GM23338 (cell line): ENCODE data around the gene MELTF. TPM values are rescaled to one million over a fixed set of nuclear protein-coding genes. Genes with fewer than 3 reads are reported as not detected.

Experiments used
- ATAC-seq: fragments of 200-7000 bp; cut with Tn5 transposase; 3 replicates; pipeline ENCODE4 v1.9.1; 2020
- DNase-seq: peaks from one replicate; pipeline ENCODE4 v3.0.0-alpha.2; 2015; ENCODE audit warnings: low spot score
- H2AFZ ChIP-seq: fragments of 200-600 bp; sonication (generic); 2 replicates; pipeline ENCODE4 v1.8.0; 2016; ENCODE audit warnings: antibody characterized with exemption, mild to moderate bottlenecking, moderate library complexity
- H3F3A ChIP-seq: fragments of 200-600 bp; sonication (generic); replicated peaks from 2 replicates; pipeline ENCODE4 v1.8.0; 2017; ENCODE audit warnings: antibody characterized with exemption, mixed run types, low read depth
- H3K27ac ChIP-seq: fragments of 200-600 bp; sonication (generic); 2 replicates; pipeline ENCODE4 v1.6.1; 2016; ENCODE audit warnings: low read depth
- H3K27me3 ChIP-seq: fragments of 200-600 bp; sonication (generic); 2 replicates; pipeline ENCODE4 v1.8.0; 2016; ENCODE audit warnings: mild to moderate bottlenecking, mixed run types, moderate library complexity; ENCODE audit not compliant: insufficient read depth
- H3K36me3 ChIP-seq: fragments of 200-600 bp; sonication (generic); 2 replicates; pipeline ENCODE4 v1.8.0; 2016; ENCODE audit warnings: mild to moderate bottlenecking; ENCODE audit not compliant: insufficient read depth
- H3K4me1 ChIP-seq: fragments of 200-600 bp; sonication (generic); 2 replicates; pipeline ENCODE4 v1.8.0; 2016; ENCODE audit warnings: mild to moderate bottlenecking, moderate library complexity; ENCODE audit not compliant: insufficient read depth
- H3K4me2 ChIP-seq: fragments of 200-600 bp; sonication (generic); 2 replicates; pipeline ENCODE4 v1.7.1; 2017; ENCODE audit warnings: mixed run types
- H3K4me3 ChIP-seq: fragments of 200-600 bp; sonication (generic); 2 replicates; pipeline ENCODE4 v1.6.1; 2016; ENCODE audit warnings: mixed run types
- H3K79me2 ChIP-seq: fragments of 200-600 bp; sonication (generic); replicated peaks from 2 replicates; pipeline ENCODE4 v1.8.0; 2017; ENCODE audit warnings: mild to moderate bottlenecking; ENCODE audit not compliant: insufficient read depth
- H3K9me2 ChIP-seq: fragments of 200-600 bp; sonication (generic); 2 replicates; pipeline ENCODE4 v1.8.0; 2017; ENCODE audit not compliant: insufficient read depth
- H4K20me1 ChIP-seq: fragments of 200-600 bp; sonication (generic); replicated peaks from 2 replicates; pipeline ENCODE4 v1.8.0; 2017; ENCODE audit warnings: mild to moderate bottlenecking; ENCODE audit not compliant: insufficient read depth
- H3K27ac Mint-ChIP-seq: 2 replicates; pipeline ENCODE4 v1.8.0; 2020; ENCODE audit warnings: inconsistent platforms, mild to moderate bottlenecking, moderate library complexity, mixed read lengths
- H3K27me3 Mint-ChIP-seq: 3 replicates; pipeline ENCODE4 v1.8.0; 2022; ENCODE audit warnings: low read depth, mild to moderate bottlenecking, moderate library complexity, mixed read lengths, inconsistent platforms; ENCODE audit not compliant: insufficient read depth, poor library complexity
- H3K36me3 Mint-ChIP-seq: 3 replicates; pipeline ENCODE4 v1.8.0; 2021; ENCODE audit warnings: low read depth, mild to moderate bottlenecking, inconsistent platforms, moderate library complexity, mixed read lengths
- H3K4me1 Mint-ChIP-seq: 3 replicates; pipeline ENCODE4 v1.8.0; 2020; ENCODE audit warnings: mild to moderate bottlenecking, inconsistent platforms, mixed read lengths
- H3K4me3 Mint-ChIP-seq: 3 replicates; pipeline ENCODE4 v1.8.0; 2021; ENCODE audit warnings: moderate library complexity, mild to moderate bottlenecking, inconsistent platforms, mixed read lengths
- H3K9me3 Mint-ChIP-seq: 3 replicates; pipeline ENCODE4 v1.8.0; 2020; ENCODE audit warnings: moderate library complexity, mild to moderate bottlenecking, inconsistent platforms, mixed read lengths
- CREB1 ChIP-seq: fragments of 250-450 bp; sonication (Bioruptor Pico); IDR thresholded peaks from 2 replicates; pipeline ENCODE4 v1.5.0; 2020; ENCODE audit warnings: low read depth, mild to moderate bottlenecking, moderate library complexity
- CTCF ChIP-seq, 2 experiments: fragments of 200-600 bp in 1 of 2; sonication (generic) in 1 of 2; conservative IDR thresholded peaks; 2 replicates each; pipeline versions ENCODE4 v1.5.1 to v1.6.1; 2016 to 2017; ENCODE audit warnings: antibody characterized with exemption in 2 of 2, low read depth in 2 of 2, mild to moderate bottlenecking in 2 of 2, moderate library complexity in 1 of 2
- ETS1 ChIP-seq: IDR thresholded peaks from 2 replicates; pipeline ENCODE4 v1.6.1; 2016; ENCODE audit warnings: antibody characterized with exemption
- EZH2 ChIP-seq: fragments of 200-600 bp; sonication (generic); IDR thresholded peaks from one replicate; pipeline ENCODE4 v1.8.0; 2017; ENCODE audit warnings: antibody characterized with exemption, mild to moderate bottlenecking, low read depth; ENCODE audit not compliant: unreplicated experiment
- EZH2phosphoT487 ChIP-seq: fragments of 200-600 bp; sonication (generic); IDR thresholded peaks from one replicate; pipeline ENCODE4 v1.8.1; 2018; ENCODE audit warnings: antibody characterized with exemption; ENCODE audit not compliant: unreplicated experiment
- JUNB ChIP-seq: IDR thresholded peaks from one replicate; pipeline ENCODE4 v1.6.1; 2016; ENCODE audit warnings: antibody characterized with exemption; ENCODE audit not compliant: unreplicated experiment
- NANOG ChIP-seq: IDR thresholded peaks from 2 replicates; pipeline ENCODE4 v1.6.1; 2016; ENCODE audit warnings: antibody characterized with exemption, borderline replicate concordance
- POLR2AphosphoS5 ChIP-seq: IDR thresholded peaks from 2 replicates; pipeline ENCODE4 v1.6.1; 2016; ENCODE audit warnings: antibody characterized with exemption, low read depth
- STAT1 ChIP-seq: IDR thresholded peaks from one replicate; pipeline ENCODE4 v1.6.1; 2016; ENCODE audit warnings: antibody characterized with exemption; ENCODE audit not compliant: unreplicated experiment
- ZNF114 ChIP-seq: fragments of 250-450 bp; sonication (Bioruptor Pico); IDR thresholded peaks from 2 replicates; pipeline ENCODE4 v1.5.0; 2020; ENCODE audit warnings: mild to moderate bottlenecking, moderate library complexity
- ZNF331 ChIP-seq: fragments of 250-450 bp; sonication (Bioruptor Pico); IDR thresholded peaks from 2 replicates; pipeline ENCODE4 v1.5.0; 2020; ENCODE audit warnings: low read depth, mild to moderate bottlenecking, moderate library complexity
- polyA plus RNA-seq: library from polyadenylated mRNA; unstranded; fragments of >200 nt; fragmentation: Nextera tagmentation; extraction: Ambion mirVana; gene quantifications from 2 replicates; pipeline ENCODE4 v1.2.1, GENCODE V29; 2016
- total RNA-seq: library from RNA; depleted of rRNA; stranded (reverse); fragments of >200 nt; shearing (Covaris generic); gene quantifications from 2 replicates; pipeline ENCODE4 v1.2.3, GENCODE V29; 2014

MELTF gene
- total and polyA plus RNA-seq, 2 experiments from 2014 or later = 1.4 to 5.2 TPM

- TF ChIP-seq ZNF114 (CRISPR knock-in tag) = no peak
- TF ChIP-seq JUNB = no peak
These were observed 44.3 kb downstream of the MELTF start (continued) for GRCh38 chr3:196985298-196985697.

GRCh38 chr3:196983186-196983585 is 46.4 kb downstream of the MELTF start:
- Histone ChIP-seq H2AFZ (no peak overlapping the region), H3K79me2 (no peaks in the 10 kb centered on the region), H3K36me3 (no peaks in the 10 kb centered on the region), H3K4me1 (no peaks in the 10 kb centered on the region), H3K9me2 (no peaks in the 10 kb centered on the region), H3K4me2 (no peak overlapping the region), H3K4me3 (no peak overlapping the region), H3K27ac (no peak overlapping the region), H4K20me1 (no peaks in the 10 kb centered on the region), H3K27me3 (no peaks in the 10 kb centered on the region), H3F3A (no peaks in the 10 kb centered on the region)
- DNase-seq = no peak
- no peak overlapping the region for H3K27ac Mint-ChIP-seq
- H3K36me3 Mint-ChIP-seq = peaks cover 5% of the 10 kb centered on the region; the same call in 2 of the 3 replicates
- H3K9me3 Mint-ChIP-seq = peaks cover 13% of the 10 kb centered on the region
- ATAC-seq = no peak
- H3K27me3 Mint-ChIP-seq = peaks cover 9% of the 10 kb centered on the region
- H3K4me1 Mint-ChIP-seq = peaks cover 3% of the 10 kb centered on the region; the same call in 1 of the 3 replicates
- H3K4me3 Mint-ChIP-seq = no peak overlapping the region
- TF ChIP-seq NANOG (no peak), EZH2 (no peak), EZH2phosphoT487 (no peak), CREB1 (CRISPR knock-in tag) (no peak), STAT1 (no peak), ZNF331 (CRISPR knock-in tag) (no peak)

GRCh38 chr3:196981657-196982056 is 48.0 kb downstream of the MELTF start:
- no peaks in the 10 kb centered on the region for H3F3A ChIP-seq
- Mint-ChIP-seq H3K36me3 (peaks cover 5% of the 10 kb centered on the region; the same call in 2 of the 3 replicates), H3K27me3 (peaks cover 8% of the 10 kb centered on the region), H3K4me3 (no peak overlapping the region), H3K4me1 (peaks cover 3% of the 10 kb centered on the region; the same call in 1 of the 3 replicates), H3K9me3 (peaks cover 13% of the 10 kb centered on the region), H3K27ac (no peak overlapping the region)
- no peaks in the 10 kb centered on the region for H4K20me1 ChIP-seq
- no peaks in the 10 kb centered on the region for H3K4me1 ChIP-seq
- H3K79me2 ChIP-seq = no peaks in the 10 kb centered on the region
- no peak overlapping the region for H2AFZ ChIP-seq
- H3K36me3 ChIP-seq = no peaks in the 10 kb centered on the region
- no peaks in the 10 kb centered on the region for H3K27me3 ChIP-seq
- TF ChIP-seq STAT1 (no peak), POLR2AphosphoS5 (no peak), CTCF (conservative IDR thresholded peaks at IDR 0.05; ENCODE audit: low read depth in 2 of 2) (no peak), NANOG (no peak), ETS1 (no peak), ZNF331 (CRISPR knock-in tag) (no peak), ZNF114 (CRISPR knock-in tag) (no peak)
- H3K9me2 ChIP-seq = no peaks in the 10 kb centered on the region
- DNase-seq = no peak
- no peak overlapping the region for H3K4me2 ChIP-seq
- ATAC-seq = no peak
- no peak overlapping the region for H3K4me3 ChIP-seq
- H3K27ac ChIP-seq = no peak overlapping the region
